Measurements from ENCODE around the gene CISH. TPM values are rescaled to one million over a fixed set of nuclear protein-coding genes. Genes with fewer than 3 reads are reported as not detected.

CISH gene
- total RNA-seq, 1 experiment from 2014 or later: 0.57 TPM

DNA sequence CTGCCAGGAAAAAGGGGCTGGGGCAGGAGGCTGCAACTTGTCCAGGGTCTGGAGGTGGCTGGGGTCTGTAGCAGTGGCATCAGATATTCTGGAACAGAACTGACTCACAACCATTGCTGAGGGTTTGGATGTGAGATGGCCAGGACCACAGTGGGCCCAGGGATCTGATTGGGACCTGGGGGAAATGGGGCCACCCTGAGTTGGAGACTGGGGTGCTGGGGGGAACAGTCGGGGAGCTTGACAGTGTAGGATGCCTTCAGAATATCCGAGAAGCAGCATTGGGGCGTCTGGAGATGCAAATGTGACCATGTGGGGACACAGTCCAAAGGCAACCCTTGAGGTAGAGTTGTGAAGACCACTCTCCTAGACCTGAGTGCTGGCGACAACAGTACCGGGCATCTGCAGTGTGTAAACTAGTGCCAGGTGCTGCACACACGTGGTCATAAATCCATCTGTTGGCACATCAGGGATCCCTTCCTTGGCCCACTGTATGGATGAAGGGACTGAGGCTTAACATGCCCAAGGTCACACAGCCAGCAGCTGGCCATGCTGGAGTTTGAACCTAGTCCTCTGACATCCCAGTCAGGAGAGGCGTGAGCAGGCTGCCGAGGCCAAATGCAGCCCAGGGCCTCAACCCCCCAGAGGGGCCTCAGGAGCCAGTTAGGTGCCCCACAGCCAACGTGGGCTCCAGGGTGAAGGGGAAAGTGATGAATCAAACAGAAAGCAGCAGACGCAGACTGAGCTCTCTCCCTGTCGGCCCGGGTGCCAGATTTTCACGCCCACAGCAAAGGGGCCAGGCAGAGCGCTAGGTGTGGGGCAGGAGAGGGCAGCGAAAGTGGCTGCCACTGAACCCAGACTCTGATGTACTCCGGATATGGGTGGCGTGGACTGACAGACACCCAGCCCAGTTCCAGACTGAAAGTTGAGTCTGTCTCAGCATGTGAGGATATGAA is 23.5 kb downstream of the CISH start:
- Histone ChIP-seq H3K27me3 (ENCODE audit: control insufficient read depth, insufficient read depth, low read length) (no peaks in the 10 kb centered on the region), H3K36me3 (ENCODE audit: control insufficient read depth, insufficient read depth, low read length) (no peaks in the 10 kb centered on the region), H3K9me3 (ENCODE audit: control insufficient read depth, insufficient read depth, low read depth, low read length) (no peaks in the 10 kb centered on the region), H3K4me3 (ENCODE audit: low read depth in 2 of 2, low read length in 2 of 2) (no peak overlapping the region), H3K27ac (ENCODE audit: low read length) (no peak overlapping the region), H3K4me1 (ENCODE audit: control insufficient read depth, insufficient read depth, low read length) (no peaks in the 10 kb centered on the region)
- CTCF ChIA-PET: interaction anchor here (0.5 kb wide), 1 partner anchor 328 kb away, joined by 4 read pairs; no protein-coding TSS in a partner anchor
- DNase-seq (ENCODE audit: low read depth, low spot score) (no peak), ATAC-seq (no peak)
- intact Hi-C loops (cut with micrococcal nuclease; ENCODE audit: unreplicated experiment): no loop called here
- in situ Hi-C loops (cut with HindIII; ENCODE audit: low pct_unique_long_range_greater_than_20kb, low sequenced_read_pairs): no loop called here
- TF ChIP-seq, protein P1, sequence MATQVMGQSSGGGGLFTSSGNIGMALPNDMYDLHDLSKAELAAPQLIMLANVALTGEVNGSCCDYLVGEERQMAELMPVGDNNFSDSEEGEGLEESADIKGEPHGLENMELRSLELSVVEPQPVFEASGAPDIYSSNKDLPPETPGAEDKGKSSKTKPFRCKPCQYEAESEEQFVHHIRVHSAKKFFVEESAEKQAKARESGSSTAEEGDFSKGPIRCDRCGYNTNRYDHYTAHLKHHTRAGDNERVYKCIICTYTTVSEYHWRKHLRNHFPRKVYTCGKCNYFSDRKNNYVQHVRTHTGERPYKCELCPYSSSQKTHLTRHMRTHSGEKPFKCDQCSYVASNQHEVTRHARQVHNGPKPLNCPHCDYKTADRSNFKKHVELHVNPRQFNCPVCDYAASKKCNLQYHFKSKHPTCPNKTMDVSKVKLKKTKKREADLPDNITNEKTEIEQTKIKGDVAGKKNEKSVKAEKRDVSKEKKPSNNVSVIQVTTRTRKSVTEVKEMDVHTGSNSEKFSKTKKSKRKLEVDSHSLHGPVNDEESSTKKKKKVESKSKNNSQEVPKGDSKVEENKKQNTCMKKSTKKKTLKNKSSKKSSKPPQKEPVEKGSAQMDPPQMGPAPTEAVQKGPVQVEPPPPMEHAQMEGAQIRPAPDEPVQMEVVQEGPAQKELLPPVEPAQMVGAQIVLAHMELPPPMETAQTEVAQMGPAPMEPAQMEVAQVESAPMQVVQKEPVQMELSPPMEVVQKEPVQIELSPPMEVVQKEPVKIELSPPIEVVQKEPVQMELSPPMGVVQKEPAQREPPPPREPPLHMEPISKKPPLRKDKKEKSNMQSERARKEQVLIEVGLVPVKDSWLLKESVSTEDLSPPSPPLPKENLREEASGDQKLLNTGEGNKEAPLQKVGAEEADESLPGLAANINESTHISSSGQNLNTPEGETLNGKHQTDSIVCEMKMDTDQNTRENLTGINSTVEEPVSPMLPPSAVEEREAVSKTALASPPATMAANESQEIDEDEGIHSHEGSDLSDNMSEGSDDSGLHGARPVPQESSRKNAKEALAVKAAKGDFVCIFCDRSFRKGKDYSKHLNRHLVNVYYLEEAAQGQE (IDR thresholded peaks at IDR 0.05; ENCODE audit: insufficient read depth in 1 of 2, low read depth in 2 of 2, low read length in 1 of 2): no peak
- TF ChIP-seq TCF7L2 (IDR thresholded peaks at IDR 0.05; ENCODE audit: low read depth, low read length) (no peak), POLR2AphosphoS5 (IDR thresholded peaks at IDR 0.05; ENCODE audit: low read depth, low read length) (no peak), SIN3A (IDR thresholded peaks at IDR 0.05; ENCODE audit: borderline replicate concordance, insufficient read depth, low read depth, low read length) (no peak), CTCF (IDR thresholded peaks at IDR 0.05) (no peak)
- POLR2A ChIA-PET: interaction anchor here (0.6 kb wide), 1 partner anchor 994 kb away, joined by 5 read pairs; no protein-coding TSS in a partner anchor
- BruUV-seq (replicated peaks): no TSS peak

- no peaks in the 10 kb centered on the region for H3K36me3 ChIP-seq (ENCODE audit: control insufficient read depth, insufficient read depth, low read length)
- no peak for ATAC-seq
- no TSS peak for BruUV-seq (replicated peaks)
- ChIA-PET POLR2A (interaction anchor here (0.6 kb wide), 1 partner anchor 995 kb away, joined by 5 read pairs; no protein-coding TSS in a partner anchor), CTCF (interaction anchor here (0.5 kb wide), 1 partner anchor 327 kb away, joined by 4 read pairs; no protein-coding TSS in a partner anchor)
- DNase-seq (ENCODE audit: low read depth, low spot score): no peak
- in situ Hi-C loops (cut with HindIII; ENCODE audit: low pct_unique_long_range_greater_than_20kb, low sequenced_read_pairs) (no loop called here), intact Hi-C loops (cut with micrococcal nuclease; ENCODE audit: unreplicated experiment) (no loop called here)
- no peaks in the 10 kb centered on the region for H3K4me1 ChIP-seq (ENCODE audit: control insufficient read depth, insufficient read depth, low read length)
- H3K4me3 ChIP-seq (ENCODE audit: low read depth in 2 of 2, low read length in 2 of 2): no peak overlapping the region
- H3K9me3 ChIP-seq (ENCODE audit: control insufficient read depth, insufficient read depth, low read depth, low read length): no peaks in the 10 kb centered on the region
- no peak for TF ChIP-seq CTCF (IDR thresholded peaks at IDR 0.05)
- TF ChIP-seq POLR2AphosphoS5 (IDR thresholded peaks at IDR 0.05; ENCODE audit: low read depth, low read length): no peak
- no peak for TF ChIP-seq TCF7L2 (IDR thresholded peaks at IDR 0.05; ENCODE audit: low read depth, low read length)
- TF ChIP-seq, protein P1 (IDR thresholded peaks at IDR 0.05; ENCODE audit: insufficient read depth in 1 of 2, low read depth in 2 of 2, low read length in 1 of 2): no peak
- TF ChIP-seq SIN3A (IDR thresholded peaks at IDR 0.05; ENCODE audit: borderline replicate concordance, insufficient read depth, low read depth, low read length): no peak
- no peak overlapping the region for H3K27ac ChIP-seq (ENCODE audit: low read length)
- H3K27me3 ChIP-seq (ENCODE audit: control insufficient read depth, insufficient read depth, low read length): no peaks in the 10 kb centered on the region
Observed at GRCh38 chr3:50587373-50587772, 24.2 kb downstream of the CISH start.
